SJSA1 (cell line): Measurements from ENCODE around the gene LOXHD1. TPM values are rescaled to one million over a fixed set of nuclear protein-coding genes. Genes with fewer than 3 reads are reported as not detected.

Experiments used
- DNase-seq, 2 experiments: peaks; one replicate each; pipeline ENCODE4 v3.0.0-alpha.2; 2015 to 2020; ENCODE audit warnings: low spot score in 2 of 2, low read depth in 1 of 2
- H3K27ac ChIP-seq: fragments of 250-450 bp; sonication (Bioruptor Pico); 2 replicates; pipeline ENCODE4 v1.5.1; 2020; ENCODE audit warnings: mild to moderate bottlenecking, moderate library complexity
- H3K27me3 ChIP-seq: fragments of 250-450 bp; sonication (Bioruptor Pico); replicated peaks from 2 replicates; pipeline ENCODE4 v1.5.1; 2020; ENCODE audit warnings: mild to moderate bottlenecking, moderate library complexity
- H3K36me3 ChIP-seq: fragments of 250-450 bp; sonication (Bioruptor Pico); 2 replicates; pipeline ENCODE4 v1.5.1; 2020; ENCODE audit warnings: mild to moderate bottlenecking
- H3K4me1 ChIP-seq: fragments of 250-450 bp; sonication (Bioruptor Pico); replicated peaks from 2 replicates; pipeline ENCODE4 v1.6.1; 2021; ENCODE audit warnings: mild to moderate bottlenecking
- H3K4me3 ChIP-seq: fragments of 250-450 bp; sonication (Bioruptor Pico); 2 replicates; pipeline ENCODE4 v1.5.1; 2020; ENCODE audit warnings: mild to moderate bottlenecking
- H3K9me3 ChIP-seq: fragments of 250-450 bp; sonication (Bioruptor Pico); replicated peaks from 2 replicates; pipeline ENCODE4 v1.5.1; 2020; ENCODE audit warnings: mild to moderate bottlenecking
- total RNA-seq: library from RNA; depleted of rRNA; stranded (reverse); fragments of >200 nt; shearing (Covaris generic); gene quantifications from 2 replicates; pipeline ENCODE4 v1.2.3, GENCODE V29; 2014

The LOXHD1 gene
- total RNA-seq, 1 experiment from 2014 or later, result not detected

DNA sequence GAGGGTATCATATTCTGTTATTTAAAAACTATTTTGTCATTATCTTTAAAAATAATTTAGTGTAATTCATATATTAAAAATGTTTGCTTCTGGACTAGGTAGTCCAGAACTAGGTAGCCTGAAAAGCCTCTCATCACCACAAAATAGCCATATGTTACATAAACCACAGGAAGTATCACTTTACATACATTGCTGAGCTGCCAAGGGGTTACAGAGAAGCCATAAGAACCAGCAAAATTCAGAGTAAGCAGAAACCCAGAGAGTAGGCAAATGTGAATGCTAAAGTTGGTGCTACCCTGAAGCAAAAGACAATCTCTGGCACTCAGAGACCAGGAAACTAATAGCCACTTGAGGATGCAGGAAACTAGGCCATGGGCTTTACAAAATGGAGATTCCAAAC is 60.9 kb downstream of the LOXHD1 start:
- Histone ChIP-seq H3K27ac (no peak overlapping the region), H3K4me1 (no peaks in the 10 kb centered on the region)
- no peak for DNase-seq

DNA sequence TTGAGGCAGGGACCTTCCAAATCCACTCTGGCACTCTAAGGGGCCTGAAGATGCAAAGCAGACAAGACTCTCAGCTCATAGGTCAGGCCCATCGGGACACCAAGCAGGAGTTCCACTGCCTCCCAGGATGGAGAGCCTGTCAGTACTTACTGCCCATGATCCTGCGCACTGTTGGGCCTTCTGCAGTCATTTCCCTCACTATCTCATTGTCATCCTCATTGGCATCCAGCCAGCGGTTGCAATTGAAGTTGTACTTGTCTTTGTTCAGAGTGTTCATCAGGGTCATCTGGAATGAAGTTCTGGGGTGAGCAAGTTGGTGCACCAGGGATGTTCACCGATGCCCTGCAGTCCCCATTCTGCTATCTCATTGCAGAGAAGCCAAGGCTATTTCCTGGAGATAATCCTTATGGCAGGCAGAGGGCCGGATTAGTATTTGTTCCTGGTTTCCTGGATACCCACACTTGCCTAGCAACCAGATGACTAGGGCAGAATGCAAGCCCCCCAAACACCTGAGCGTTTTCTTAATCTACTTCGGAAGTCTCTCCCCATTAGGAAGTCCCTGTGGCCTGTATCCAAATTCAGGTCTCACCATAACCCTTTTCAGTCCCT is 65.1 kb downstream of the LOXHD1 start:
- Histone ChIP-seq H3K4me3 (no peak overlapping the region), H3K27ac (no peak overlapping the region), H3K27me3 (peaks cover 18% of the 10 kb centered on the region), H3K9me3 (no peaks in the 10 kb centered on the region), H3K36me3 (no peaks in the 10 kb centered on the region), H3K4me1 (no peaks in the 10 kb centered on the region)
- DNase-seq, result no peak

More for the DNA sequence above, 60.9 kb downstream of the LOXHD1 start:
- Histone ChIP-seq H3K4me3 (no peak overlapping the region), H3K27me3 (peaks cover 13% of the 10 kb centered on the region; the same call in 1 of the 2 replicates), H3K9me3 (no peaks in the 10 kb centered on the region), H3K36me3 (no peaks in the 10 kb centered on the region)

DNA sequence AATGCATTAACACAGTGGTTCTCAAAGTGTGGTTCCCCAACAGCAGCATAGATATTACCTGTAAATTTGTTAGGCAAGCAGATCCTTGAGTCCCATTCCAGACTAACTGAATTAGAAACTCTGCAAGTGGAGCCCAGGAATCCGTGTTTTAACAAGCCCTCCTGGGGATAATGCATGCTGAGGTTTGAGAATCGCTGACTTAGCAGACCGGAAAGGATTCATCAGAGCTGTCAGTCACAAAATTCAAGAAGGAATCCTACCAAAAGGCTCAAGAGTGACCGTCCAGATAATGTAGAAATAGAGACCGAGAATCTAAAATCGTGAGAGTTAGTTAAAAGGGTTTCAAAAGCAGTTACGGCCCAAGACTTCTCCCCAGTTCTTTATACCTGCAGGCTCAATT is 66.9 kb downstream of the LOXHD1 start:
- DNase-seq, result no peak

DNA sequence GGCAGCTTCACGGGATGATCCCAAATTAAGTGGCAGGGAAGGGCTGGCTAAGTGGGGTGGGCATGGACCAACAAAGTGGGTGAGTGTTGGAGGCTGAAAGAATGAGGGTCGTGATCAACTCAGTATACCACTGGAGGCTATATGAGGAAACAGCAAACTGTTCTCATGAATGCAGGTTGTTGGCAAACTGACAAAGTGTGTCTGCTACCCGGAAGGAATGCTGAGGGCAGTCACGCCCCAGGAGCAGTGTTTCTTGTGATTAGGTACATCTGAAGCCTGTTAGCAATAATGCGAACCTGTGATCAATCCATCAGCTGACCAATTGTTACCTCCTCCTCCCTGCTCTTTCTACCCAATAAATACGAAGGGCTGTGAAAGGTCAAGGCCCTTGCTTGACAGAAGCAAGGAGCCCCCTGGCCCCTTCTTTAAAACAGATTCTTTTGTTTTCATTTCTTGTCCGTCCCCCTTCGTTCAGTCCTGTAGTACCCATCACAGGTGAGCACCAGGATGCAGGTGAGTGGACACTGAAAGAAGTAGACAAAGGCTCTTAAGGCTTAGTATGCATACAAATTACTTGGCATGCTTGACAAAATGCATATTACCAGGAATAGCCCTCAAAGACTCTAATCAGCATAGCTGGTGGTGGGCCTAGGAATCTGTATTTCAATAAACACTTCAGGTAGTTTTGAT is 67.9 kb downstream of the LOXHD1 start:
- DNase-seq, result no peak
- no peak overlapping the region for H3K4me3 ChIP-seq
- H3K9me3 ChIP-seq, result no peaks in the 10 kb centered on the region

More for the DNA sequence above, 66.9 kb downstream of the LOXHD1 start:
- Histone ChIP-seq H3K36me3 (no peaks in the 10 kb centered on the region), H3K27me3 (peaks cover 18% of the 10 kb centered on the region), H3K4me3 (no peak overlapping the region), H3K9me3 (no peaks in the 10 kb centered on the region), H3K4me1 (no peaks in the 10 kb centered on the region), H3K27ac (no peak overlapping the region)

DNA sequence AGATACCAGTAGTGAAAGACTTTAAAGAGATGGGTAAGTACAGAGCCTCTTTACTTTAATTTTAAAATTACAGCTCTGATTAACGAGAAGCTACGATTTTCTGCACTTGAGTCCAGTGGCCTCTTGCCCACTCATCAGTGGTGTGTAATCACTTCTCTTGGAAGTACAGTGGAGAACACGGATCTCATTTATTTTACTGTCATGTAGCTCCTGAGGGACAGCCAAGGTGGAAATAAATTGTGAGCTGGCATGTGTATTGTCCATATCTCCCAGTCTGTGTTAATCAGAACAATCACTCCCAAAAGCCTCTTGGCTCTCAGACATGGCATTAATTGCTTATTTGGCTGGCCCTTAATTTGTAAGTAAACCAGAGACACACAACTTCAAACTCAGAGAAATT is 69.4 kb downstream of the LOXHD1 start:
- no peak for DNase-seq
- Histone ChIP-seq H3K27ac (no peak overlapping the region), H3K27me3 (peaks cover 13% of the 10 kb centered on the region; the same call in 1 of the 2 replicates), H3K4me3 (no peak overlapping the region), H3K4me1 (no peaks in the 10 kb centered on the region), H3K36me3 (no peaks in the 10 kb centered on the region), H3K9me3 (no peaks in the 10 kb centered on the region)

More for the DNA sequence above, 67.9 kb downstream of the LOXHD1 start:
- H3K27ac ChIP-seq, result no peak overlapping the region
- no peaks in the 10 kb centered on the region for H3K4me1 ChIP-seq
- H3K27me3 ChIP-seq, result peaks cover 18% of the 10 kb centered on the region
- H3K36me3 ChIP-seq, result no peaks in the 10 kb centered on the region

DNA sequence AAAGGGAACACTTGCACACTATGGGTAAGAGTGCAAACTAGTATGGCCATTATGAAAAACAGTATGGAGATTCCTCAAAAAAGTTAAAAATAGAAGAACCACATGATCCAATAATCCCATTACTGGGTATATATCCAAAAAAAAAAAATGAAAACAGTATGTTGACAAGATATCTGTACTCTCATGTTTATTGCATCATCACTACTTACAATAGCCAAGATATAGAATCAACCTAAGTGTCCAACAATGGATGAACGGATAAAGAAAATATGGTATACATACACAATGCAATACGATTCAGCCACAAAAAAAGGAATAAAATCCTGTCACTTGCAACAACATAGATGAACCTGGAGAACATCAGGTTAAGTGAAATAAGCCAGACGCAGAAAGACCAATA is 73.3 kb downstream of the LOXHD1 start:
- H3K4me3 ChIP-seq, result no peak overlapping the region
- H3K27me3 ChIP-seq, result no peaks in the 10 kb centered on the region
- H3K9me3 ChIP-seq, result no peaks in the 10 kb centered on the region
- no peaks in the 10 kb centered on the region for H3K36me3 ChIP-seq
- no peak overlapping the region for H3K27ac ChIP-seq
- H3K4me1 ChIP-seq, result no peaks in the 10 kb centered on the region
- no peak for DNase-seq

DNA sequence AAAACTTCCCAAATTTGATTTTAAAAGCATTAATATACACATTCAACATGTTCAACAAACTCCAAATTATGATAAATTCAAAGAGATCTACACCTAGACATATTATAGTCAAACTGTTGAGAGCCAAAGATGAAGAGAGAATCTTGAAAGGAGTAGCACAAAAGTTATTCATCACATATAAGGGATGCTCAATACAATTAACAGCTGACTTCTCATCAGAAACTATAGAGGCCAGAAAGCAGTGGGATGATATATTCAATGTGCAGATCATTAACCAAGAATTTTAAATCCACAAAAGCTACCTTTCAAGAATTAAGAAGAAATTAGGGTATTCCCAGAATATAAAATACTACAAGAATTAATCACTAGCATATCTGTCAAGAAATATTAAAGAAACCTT is 75.4 kb downstream of the LOXHD1 start:
- no peaks in the 10 kb centered on the region for H3K36me3 ChIP-seq
- H3K27me3 ChIP-seq, result no peaks in the 10 kb centered on the region
- no peak overlapping the region for H3K4me3 ChIP-seq
- DNase-seq, result no peak
- H3K4me1 ChIP-seq, result no peaks in the 10 kb centered on the region
- no peak overlapping the region for H3K27ac ChIP-seq
- no peaks in the 10 kb centered on the region for H3K9me3 ChIP-seq

DNA sequence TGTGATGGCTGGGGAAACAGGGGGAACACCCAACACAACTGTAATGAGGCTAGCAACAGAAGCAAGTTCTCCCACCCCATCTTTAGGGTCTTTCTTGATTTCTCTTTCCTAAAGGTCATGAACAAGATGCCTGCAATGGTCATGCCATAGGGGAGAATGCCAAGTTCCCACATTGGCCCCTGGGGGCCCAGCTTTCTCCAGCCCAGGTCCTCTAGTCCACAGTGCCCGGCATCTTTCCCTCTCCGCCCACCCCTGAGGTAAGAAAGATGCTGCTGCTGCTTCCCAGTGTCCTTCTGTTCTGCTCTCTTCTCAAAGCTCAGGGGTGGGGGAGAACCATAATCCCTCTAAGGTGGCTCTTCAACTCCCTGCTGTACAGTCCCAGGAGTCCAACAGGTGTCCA is 78.0 kb downstream of the LOXHD1 start:
- no peaks in the 10 kb centered on the region for H3K36me3 ChIP-seq
- no peak for DNase-seq
- H3K27ac ChIP-seq, result no peak overlapping the region
- no peaks in the 10 kb centered on the region for H3K9me3 ChIP-seq
- no peaks in the 10 kb centered on the region for H3K27me3 ChIP-seq
- no peak overlapping the region for H3K4me3 ChIP-seq
- H3K4me1 ChIP-seq, result no peaks in the 10 kb centered on the region

DNA sequence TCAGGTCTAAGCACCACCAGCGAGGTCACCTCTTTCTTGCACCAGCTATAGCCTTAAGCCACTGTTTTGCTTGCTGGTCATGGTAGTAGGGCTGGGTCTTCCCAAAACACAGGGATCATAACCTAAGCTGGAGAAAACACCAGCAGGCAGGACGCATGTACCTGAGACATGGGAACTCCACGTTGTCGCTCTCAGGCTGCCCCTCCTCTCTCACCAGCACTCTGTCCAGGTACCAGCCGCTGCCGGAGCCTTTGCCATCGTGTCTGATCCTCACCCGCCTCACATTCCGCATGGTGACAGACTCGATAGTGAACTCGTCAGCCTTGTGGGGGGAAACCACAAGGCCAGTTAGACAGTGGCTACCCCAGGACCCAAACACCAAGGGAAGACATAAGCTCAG is 79.5 kb downstream of the LOXHD1 start:
- no peak for DNase-seq
- no peaks in the 10 kb centered on the region for H3K36me3 ChIP-seq
- H3K4me1 ChIP-seq, result no peaks in the 10 kb centered on the region
- no peak overlapping the region for H3K4me3 ChIP-seq
- H3K9me3 ChIP-seq, result no peaks in the 10 kb centered on the region
- no peaks in the 10 kb centered on the region for H3K27me3 ChIP-seq
- no peak overlapping the region for H3K27ac ChIP-seq

DNA sequence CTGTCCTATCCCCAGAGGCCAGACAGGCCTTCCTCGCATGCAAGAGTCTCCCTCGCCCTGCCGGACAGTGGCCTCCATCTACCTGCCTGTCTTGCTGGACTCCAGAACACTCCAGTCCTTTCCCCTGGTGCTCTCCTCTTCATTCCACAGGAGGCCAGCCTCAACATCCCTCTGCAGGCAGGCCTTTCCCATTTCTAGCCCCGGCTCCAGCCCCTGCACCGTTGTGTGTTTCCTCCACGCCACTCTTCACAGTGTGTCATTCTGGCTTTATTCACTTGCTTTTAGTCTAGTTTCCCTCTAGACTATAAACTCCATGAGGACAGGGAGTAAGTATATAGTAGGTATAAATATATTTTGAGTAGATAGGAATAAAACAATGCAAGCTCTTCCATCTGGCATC is 81.2 kb downstream of the LOXHD1 start:
- Histone ChIP-seq H3K27me3 (no peaks in the 10 kb centered on the region), H3K9me3 (no peaks in the 10 kb centered on the region), H3K36me3 (no peaks in the 10 kb centered on the region), H3K4me1 (no peaks in the 10 kb centered on the region), H3K27ac (no peak overlapping the region), H3K4me3 (no peak overlapping the region)
- no peak for DNase-seq

DNA sequence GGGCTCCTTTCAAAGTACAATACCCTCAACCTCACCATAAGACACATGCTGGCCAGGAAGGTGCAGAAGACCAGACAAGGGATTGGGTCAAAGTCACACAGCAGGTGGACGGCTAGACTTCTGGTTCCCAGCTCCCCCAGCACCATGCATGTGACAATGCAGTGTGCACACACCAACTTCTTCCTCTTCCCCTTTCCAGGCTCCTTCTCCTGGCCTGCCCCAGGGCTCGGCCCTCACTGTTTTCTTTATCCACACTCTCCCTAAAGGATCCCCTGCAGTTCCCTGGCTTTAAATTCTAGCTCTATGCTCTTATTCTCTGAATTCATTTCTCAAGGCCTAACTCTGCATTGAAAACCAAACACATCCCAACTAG is 82.3 kb downstream of the LOXHD1 start:
- no peak for DNase-seq
- no peaks in the 10 kb centered on the region; the same call in 1 of the 2 replicates for H3K27me3 ChIP-seq
- no peak overlapping the region for H3K4me3 ChIP-seq
- H3K9me3 ChIP-seq, result no peaks in the 10 kb centered on the region
- H3K4me1 ChIP-seq, result no peaks in the 10 kb centered on the region
- H3K27ac ChIP-seq, result no peak overlapping the region
- no peaks in the 10 kb centered on the region for H3K36me3 ChIP-seq

DNA sequence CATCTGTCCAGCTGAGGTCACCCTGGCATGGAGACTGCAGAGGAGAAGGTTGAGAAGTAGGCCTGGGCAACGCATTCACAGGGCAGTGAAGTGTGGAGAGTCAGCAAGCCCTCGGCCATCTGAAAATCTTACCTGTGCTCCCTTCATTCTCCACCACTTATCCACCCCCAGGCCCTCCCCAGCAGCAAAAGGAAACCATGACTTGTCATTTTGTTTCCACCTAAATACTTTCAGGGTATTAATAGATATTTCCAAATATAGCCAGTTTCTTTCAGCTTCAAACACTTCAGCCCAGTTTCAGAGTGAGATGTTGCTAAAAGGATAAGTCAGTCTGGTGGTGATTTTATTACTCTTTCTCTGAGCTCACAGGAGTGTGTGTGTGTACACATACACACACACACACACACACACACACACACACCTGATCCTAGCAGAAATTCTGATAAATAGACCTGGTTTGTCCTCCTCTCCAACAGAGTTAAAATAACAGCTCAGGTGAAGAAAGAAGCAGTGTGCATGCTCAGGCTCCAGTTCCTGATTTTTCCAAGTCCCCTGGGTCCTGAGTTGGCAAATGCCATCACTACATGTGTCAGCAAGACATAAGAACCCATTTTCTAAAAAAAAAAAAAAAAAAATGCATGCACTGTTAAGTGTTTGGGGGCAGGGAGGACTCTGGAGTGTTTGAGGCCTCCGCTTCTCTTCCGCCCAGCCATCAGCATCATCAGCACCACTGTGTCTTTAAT is 82.8 kb downstream of the LOXHD1 start:
- H3K36me3 ChIP-seq, result no peaks in the 10 kb centered on the region
- no peak for DNase-seq
- no peak overlapping the region for H3K27ac ChIP-seq

DNA sequence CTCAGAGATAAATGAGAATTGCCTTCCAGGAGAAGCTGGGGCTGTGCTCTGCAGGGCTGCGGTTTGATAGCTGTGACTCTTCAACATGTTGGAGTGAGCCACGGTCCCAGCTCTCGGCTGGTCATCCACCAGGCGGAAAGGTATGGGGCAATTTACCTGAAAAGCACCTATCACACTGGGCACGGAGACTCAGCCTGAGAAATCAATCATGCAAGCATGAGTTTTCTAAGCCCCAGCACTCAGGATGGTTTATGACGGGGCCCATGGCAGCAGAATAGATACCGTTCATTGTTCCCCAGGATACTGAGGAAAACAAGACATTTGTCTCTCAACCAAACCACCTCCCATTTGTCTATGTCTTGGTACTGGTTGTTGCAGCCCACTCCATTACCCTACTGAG is 83.9 kb downstream of the LOXHD1 start:
- no peak for DNase-seq

More for the DNA sequence above, 82.8 kb downstream of the LOXHD1 start:
- Histone ChIP-seq H3K9me3 (no peaks in the 10 kb centered on the region), H3K27me3 (no peaks in the 10 kb centered on the region; the same call in 1 of the 2 replicates), H3K4me1 (no peaks in the 10 kb centered on the region), H3K4me3 (no peak overlapping the region)

DNA sequence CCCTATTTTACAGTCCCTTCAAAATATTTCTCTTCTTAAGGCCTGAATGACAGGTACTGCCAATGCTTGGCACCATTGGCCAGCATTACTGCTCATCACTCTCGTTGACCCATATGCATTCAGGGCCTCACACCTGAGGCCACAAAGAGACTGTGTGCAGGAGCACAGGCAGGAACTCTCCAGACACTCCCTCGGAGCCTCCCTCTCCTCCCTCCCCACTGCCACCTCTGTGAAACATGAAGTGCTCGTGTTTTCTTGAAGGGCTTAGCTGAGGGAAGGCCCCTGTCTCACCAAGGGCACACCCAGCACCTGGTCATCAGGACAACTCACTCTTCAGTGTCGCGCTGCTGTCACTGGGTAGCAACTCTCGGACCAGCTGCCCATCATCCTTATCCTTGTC is 85.3 kb downstream of the LOXHD1 start:
- Histone ChIP-seq H3K9me3 (no peaks in the 10 kb centered on the region), H3K4me3 (no peak overlapping the region), H3K27ac (no peak overlapping the region), H3K27me3 (peaks cover 11% of the 10 kb centered on the region; the same call in 1 of the 2 replicates), H3K36me3 (no peaks in the 10 kb centered on the region), H3K4me1 (no peaks in the 10 kb centered on the region)
- DNase-seq, result no peak

More for the DNA sequence above, 83.9 kb downstream of the LOXHD1 start:
- H3K27ac ChIP-seq, result no peak overlapping the region
- H3K9me3 ChIP-seq, result no peaks in the 10 kb centered on the region
- H3K36me3 ChIP-seq, result no peaks in the 10 kb centered on the region
- H3K4me3 ChIP-seq, result no peak overlapping the region
- no peaks in the 10 kb centered on the region for H3K4me1 ChIP-seq
- H3K27me3 ChIP-seq, result peaks cover 3% of the 10 kb centered on the region; the same call in 1 of the 2 replicates
